ENCODE data around the gene APOBEC2. TPM values are rescaled to one million over a fixed set of nuclear protein-coding genes. Genes with fewer than 3 reads are reported as not detected.

APOBEC2 gene
- total and polyA plus RNA-seq, 9 of the 15 experiments (the other 6 are each of a cell fraction or from before 2014, with no cell fraction given) = 0.25 to 1.6 TPM; not detected in 7

- TF ChIP-seq RREB1 (CRISPR knock-in tag; IDR thresholded peaks at IDR 0.05) (no peak), GTF2B (IDR thresholded peaks at IDR 0.05; ENCODE audit: extremely low read depth, insufficient read length) (no peak), DDX20 (tag; IDR thresholded peaks at IDR 0.05; ENCODE audit: low read depth) (no peak), FIP1L1 (IDR thresholded peaks at IDR 0.05; ENCODE audit: low read depth, low read length, poor library complexity, severe bottlenecking) (no peak), DLX4 (CRISPR knock-in tag; IDR thresholded peaks at IDR 0.05) (no peak), KDM2B (CRISPR knock-in tag; IDR thresholded peaks at IDR 0.05) (no peak)
Measured at GRCh38 chr6:41047306-41047705, 5.7 kb upstream of the APOBEC2 start (continued).

All from K562 (cell line).